ENCODE measurements around the gene POLR3C.

GRCh38 chr1:145824499-145824842, 471 bp downstream of the POLR3C start:
- no peak for TF ChIP-seq POLR2A (IDR thresholded peaks at IDR 0.05)
- no peak for TF ChIP-seq CTCF (IDR thresholded peaks at IDR 0.05)

Data from thyroid gland (tissue), 4 donors.